Left hindlimb (tissue), 1 donor: ENCODE measurements around the gene SLCO2B1.

Experiments used
- DNase-seq: peaks from one replicate; pipeline ENCODE4 v3.0.0-alpha.2; 2018

The SLCO2B1 gene

DNA sequence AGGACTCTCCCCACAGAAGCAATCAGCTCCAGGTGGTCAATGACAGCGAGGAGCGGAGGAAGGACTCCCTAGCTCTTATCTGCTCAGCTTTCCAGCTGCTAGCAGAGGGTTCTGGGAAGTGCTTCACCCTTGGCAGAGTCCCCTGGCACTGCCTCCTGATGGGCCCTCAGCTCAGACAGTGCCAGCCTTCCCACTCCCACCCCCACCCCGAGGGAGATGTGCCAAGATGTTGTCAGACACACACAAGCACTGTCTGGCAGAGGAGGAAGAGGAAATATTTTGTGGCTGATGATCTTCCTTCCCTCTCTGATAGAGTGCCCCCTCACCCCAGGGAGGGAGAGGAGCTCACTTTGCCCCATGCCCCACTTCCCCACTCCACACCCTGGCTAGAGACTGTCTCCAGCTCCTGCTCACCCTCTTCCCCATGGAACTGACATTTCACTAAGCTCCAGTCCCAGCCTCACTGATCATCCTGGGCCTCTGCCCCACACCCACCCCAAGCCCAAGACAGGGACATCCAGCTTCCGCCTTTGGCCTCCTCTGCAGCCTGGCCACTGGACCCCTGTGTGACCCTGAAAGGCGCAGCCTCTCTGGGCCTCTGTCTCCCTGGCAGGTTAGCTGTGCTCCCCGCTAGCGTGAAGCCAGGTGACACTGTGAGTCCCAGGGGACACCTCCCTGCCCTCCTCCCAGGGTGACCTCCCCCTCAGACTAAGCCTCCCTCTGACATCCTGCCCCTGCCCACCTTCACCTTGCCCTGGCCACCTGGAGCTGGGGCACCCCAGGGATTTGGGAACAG lies 44.5 kb downstream of the SLCO2B1 start:
- peak; percentile 59 for DNase-seq

DNA sequence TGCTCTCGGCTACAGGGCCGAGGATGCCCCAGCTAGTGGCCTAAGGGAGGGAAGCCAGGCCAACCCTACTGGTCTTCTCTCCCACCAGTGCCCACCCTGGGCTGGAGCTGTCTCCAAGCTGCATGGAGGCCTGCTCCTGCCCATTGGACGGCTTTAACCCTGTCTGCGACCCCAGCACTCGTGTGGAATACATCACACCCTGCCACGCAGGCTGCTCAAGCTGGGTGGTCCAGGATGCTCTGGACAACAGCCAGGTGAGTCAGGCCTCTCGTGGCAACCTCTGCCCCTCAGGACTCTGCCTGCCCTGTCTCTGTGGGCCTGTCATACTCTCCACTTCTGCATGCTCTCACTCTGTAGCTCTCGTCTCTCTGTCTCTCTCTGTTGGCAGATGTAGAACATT lies 45.5 kb downstream of the SLCO2B1 start:
- no peak for DNase-seq

DNA sequence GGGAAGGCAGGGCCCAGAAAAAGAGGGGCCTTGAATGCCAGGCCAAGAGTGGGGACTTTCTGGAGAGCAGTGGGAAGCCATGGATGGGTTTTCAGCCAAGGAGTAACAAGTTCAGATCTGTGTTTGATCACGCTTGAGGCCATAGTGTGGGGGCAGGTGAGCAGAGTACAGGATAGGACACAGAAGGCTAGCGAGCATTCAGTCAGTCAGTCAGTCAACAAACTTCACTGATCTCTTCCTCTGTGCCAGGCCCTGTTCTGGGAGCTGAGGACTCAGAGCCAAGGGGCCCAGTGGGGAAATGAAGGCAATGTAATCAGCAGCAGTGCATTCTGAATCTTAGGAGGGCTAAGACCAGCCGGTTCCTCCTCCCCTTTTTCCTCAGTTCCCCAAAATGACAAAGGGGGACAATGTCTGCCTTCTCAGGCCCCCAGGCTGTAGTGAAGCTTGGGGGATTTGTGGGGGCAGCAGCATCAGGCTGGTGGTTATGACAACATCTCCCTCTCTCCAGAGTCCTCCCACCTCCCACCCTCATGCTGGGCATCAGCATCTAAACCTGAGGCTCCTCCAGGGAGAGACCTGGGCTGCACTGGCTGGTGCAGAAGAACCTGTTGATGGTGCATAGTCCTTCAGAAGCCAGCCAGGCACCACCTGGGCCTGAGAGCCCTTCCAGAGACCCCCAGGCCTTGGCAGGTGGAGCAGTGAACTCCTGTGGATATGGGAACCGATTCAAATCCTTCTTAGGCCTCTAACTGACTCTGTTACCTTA lies 46.8 kb downstream of the SLCO2B1 start:
- no peak for DNase-seq

DNA sequence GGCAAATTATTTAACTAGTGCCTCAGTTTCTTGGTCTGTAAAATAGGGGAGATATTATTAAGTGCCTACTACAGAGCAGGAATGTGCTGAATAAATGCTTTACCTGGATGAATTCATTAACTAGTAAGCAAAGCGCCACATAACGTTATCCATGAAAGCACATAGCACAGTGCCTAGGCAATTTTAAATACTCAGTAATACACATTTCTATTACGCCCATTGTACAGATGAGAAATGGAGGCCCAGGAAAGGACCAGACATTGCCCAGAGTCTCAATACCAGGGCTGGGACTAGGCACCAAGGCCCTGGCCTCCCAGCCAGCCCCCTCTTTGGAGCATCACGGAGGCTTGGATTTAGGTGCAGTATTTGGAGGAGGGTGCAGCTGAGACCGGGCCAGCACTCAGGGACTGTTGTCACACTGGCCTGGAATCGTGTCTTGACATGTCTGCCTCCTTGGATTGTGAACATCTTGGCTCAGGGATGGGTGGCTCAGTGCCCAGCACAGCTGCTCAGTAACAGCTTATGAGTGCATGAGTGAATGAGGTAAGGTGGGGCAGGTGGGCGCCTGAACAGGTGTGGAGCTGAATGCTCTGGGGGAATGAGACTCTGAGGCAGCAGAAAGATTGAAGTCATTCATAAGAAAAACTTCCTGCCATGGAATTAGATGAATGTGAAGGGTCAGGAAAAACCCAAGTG lies 47.5 kb downstream of the SLCO2B1 start:
- no peak for DNase-seq

DNA sequence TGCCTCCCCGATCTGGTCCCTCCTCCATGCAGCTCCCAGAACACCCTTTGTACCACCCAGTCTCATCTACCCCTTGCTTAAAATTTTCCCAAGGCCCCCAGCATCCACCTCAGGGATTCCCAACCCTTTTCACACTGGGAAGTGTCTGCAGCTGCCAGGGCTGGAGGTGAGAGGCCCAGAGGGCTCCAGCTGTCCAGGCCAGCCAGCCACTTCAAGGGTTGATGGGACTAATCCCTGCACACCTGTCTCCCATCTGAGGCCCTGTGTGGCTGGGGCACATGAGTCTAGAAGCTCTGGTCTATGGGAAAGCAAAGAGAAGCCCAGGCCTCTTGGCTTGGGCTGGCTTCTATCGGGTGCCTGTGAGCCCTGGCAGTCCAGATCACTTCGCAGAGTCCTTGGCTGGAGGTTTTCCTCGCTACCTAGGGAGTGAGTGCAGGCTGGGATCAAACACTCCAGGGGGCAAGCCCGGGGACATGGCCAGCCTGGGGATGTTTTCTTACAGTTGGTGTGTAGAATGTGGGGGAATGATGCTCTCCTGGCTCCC lies 48.6 kb downstream of the SLCO2B1 start:
- no peak for DNase-seq

DNA sequence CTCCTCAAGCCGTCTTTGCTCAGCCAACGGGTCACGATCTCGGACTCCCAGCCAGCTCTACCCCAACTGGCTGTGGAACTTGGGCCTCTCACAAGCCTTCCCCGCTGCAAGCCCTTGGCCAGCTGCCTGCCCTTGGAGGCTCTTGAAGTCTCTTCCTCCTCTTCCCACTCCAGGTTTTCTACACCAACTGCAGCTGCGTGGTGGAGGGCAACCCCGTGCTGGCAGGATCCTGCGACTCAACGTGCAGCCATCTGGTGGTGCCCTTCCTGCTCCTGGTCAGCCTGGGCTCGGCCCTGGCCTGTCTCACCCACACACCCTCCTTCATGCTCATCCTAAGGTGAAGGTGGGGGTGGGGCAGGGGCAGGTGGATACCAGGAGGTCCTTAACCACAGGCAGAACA lies 49.1 kb downstream of the SLCO2B1 start:
- DNase-seq: no peak

DNA sequence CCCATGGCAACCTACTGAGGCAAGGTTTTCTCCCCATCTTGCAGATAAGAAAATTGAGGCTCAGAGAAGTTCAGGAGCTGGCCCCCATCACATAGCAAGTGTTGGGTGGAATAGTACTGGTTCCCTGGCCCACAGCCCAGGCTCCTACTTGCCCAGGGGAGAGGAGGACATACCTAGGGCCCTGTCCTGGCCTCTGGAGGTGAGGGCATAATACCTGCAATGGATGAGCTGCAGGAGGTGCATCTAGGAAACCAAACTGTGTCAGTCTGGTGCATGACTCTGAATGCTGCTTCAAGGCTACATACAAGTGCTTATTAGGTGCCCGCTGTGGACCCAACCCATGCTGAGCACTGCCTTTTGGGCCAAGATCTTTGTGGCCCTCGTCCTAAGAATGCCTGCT lies 49.6 kb downstream of the SLCO2B1 start:
- no peak for DNase-seq

DNA sequence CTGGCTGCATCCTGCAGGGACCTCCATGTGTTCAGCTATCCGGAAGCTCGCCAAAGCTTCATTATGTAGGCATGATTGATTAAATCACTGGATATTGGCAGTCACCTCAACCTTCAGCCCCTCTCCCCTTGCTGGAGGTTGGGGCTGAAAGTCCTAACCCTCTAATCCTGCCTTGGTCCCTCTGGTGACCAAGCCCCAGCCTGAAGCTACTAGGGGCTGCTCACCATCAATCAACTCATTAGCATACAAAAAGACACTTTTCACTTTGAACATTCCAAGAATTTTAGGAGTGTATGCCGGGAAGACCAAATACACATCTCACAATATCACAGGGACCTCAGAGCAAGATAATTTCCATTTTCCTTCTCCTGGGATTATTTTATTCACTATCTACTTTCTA lies 50.9 kb downstream of the SLCO2B1 start:
- DNase-seq: no peak

DNA sequence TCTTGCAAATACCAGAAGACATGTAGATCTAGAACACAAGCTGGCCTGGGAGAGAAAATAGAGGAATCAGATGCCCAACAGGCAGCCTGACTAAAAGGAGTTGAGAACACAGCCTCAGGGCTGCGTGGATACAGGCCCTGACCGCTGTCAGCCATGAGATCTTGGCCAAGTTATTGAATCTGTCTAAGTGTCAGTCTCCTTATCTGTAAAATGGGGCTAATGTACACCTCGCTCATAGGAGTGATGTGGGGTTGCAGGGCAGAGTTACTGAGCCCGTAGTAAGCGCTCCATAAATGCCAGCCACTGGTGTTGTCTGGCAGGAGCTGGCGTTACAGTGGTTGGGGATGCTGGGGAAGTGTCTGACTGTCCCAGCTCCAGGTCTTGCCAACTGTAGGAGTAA lies 51.3 kb downstream of the SLCO2B1 start:
- DNase-seq: no peak

DNA sequence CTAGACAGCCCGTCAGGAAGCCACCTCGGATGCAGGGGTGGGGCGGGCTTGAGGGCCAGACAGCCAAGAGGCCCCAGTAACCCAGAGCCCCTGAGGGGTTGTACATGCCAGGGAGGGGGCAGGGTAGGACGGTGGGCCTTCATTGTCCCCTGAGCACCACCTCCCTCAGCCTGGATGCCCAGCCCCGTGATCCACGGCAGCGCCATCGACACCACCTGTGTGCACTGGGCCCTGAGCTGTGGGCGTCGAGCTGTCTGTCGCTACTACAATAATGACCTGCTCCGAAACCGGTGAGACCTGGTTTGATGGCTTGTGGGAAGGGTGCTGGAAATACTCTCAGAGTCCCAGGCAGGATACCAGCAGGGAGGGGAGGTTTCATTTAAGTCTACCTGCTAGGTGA lies 52.2 kb downstream of the SLCO2B1 start:
- no peak for DNase-seq

DNA sequence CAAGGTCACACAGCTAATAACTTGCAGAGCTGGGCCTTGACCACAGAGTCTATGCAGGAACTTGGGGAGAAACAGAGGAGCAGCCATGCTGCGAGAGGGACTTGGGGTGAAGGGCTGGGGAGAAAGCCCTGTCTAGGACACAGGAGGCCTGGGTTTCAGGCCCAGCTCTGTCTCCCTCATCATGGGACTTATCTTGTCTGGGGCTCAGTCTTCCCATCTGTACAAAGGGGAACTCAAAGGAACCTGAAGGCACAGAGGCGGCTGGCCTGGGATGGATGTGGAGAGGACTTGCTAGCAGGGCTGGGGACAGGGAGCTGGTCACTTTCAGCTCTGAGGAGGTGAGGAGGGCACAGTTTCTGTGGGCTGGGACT lies 52.7 kb downstream of the SLCO2B1 start:
- DNase-seq: no peak

DNA sequence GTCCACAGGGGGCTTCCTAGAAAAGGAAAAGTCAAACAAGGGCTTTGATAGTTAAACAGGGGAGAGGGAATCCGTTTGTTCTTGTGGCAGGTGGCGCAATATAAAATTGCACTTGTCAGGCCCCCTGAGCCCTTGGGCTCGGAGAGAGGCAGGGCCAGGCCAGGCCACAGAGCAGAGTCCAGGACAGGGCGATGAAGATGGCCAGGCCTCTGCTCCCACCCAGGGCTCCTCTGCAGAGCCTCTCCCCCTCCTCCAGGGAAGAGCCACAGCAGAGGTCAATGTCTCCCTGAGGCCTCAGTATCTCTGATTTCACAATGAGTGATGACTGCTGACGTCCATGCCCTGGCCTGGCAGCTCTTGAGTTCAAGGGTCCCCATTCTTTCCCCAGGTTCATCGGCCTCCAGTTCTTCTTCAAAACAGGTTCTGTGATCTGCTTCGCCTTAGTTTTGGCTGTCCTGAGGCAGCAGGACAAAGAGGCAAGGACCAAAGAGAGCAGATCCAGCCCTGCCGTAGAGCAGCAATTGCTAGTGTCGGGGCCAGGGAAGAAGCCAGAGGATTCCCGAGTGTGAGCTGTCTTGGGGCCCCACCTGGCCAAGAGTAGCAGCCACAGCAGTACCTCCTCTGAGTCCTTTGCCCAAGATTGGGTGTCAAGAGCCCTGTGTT lies 53.2 kb downstream of the SLCO2B1 start:
- no peak for DNase-seq

DNA sequence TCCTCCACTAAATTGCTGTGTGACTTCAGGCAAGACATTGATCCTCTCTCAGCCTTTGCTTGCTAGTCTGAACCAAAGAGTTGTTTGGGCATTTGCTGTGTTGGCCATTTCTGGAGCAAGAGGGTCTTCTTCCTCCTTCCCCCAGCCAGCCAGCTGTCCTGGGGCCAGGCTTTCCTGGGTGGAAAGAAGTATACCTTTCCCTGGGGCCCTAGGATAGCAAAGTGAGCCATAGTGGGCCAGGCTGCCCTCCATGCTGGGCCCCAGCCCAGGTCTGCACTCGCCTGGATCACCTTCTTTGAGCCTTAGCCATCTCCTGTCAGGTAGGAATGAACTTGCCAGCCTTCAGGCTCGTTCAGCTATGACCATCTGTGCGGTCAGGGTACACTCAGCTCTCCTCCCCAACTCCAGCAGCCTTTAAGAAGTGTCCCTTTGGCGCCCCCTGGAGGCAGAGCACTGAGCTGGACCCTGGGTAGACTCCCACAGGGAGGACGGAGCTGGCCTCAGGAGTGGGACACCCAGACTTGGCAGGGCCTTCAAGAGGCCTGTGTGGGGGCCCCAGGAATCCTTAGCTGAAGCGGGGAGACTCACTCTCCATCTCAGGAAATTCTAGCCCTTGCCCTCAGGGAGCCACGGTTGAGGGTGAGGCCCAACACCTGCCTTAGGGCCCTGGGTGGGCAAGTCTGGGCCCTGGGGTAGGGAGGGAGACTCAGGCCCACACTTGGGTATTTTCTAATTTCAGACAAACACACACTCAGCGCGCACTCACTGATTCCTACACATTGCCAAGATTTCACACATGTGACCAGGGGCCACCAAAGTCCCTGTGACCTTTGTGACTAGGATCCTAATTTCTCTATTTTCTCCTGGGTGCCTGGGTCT lies 54.0 kb downstream of the SLCO2B1 start:
- DNase-seq: peak; percentile 81

DNA sequence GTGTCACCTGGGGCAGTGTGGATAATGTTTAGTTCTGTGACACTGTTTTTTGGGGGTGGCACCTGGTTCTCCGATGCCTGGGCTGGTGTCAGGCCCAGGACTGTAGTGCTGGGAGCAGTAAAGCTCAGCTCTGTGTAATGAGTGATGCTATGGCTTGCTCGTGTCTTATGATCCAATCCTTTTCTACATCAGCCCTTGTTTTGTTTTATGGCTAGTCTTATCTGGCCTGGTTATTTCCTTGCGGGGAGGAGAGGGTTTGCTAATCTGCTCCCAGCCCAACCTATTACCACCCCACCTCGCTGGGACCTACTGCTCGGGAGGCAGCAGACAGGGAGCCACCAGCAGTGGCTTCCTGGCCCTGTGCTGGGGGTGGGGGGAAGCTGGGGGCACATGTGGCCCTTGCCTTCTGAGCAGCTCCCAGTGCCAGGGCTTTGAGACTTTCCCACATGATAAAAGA lies 54.7 kb downstream of the SLCO2B1 start:
- no peak for DNase-seq

DNA sequence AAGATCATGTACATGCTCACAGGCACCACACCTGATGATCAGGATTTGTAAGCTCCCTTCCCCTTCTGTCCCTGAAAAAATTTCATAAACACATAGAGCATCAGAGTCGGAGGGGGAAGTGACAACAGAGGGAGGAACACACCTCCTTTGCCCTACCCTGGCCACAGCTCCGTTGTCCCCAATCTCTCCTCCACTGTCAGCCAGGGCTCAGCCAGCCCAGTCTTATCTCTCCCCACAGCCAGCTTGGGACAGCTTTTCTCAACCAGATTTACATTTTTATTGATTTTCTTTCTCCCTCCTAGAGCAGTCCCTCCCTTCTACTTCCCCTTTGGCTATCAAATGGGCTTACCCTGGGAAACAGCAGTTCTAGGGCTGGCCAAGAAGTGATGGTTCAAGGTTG lies 57.5 kb downstream of the SLCO2B1 start:
- no peak for DNase-seq

DNA sequence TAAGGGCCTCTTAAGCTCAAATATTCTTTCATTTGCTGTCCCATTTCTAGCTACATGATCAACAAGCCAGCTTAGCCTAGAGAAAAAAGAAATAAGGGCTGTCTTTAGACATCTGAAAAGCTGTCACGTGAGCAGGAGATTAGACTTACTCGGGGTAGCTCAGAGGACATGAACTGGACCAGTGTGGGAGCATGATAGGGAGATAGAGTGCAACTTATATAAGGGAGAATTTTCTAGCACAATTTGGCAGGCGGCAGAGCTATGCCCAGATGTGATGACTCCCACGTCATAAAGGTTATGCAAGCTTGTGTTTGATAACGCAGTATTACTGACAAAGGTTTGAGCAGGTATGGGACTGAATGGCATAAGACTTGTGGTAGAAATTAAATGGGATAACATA lies 61.5 kb downstream of the SLCO2B1 start:
- DNase-seq: no peak

DNA sequence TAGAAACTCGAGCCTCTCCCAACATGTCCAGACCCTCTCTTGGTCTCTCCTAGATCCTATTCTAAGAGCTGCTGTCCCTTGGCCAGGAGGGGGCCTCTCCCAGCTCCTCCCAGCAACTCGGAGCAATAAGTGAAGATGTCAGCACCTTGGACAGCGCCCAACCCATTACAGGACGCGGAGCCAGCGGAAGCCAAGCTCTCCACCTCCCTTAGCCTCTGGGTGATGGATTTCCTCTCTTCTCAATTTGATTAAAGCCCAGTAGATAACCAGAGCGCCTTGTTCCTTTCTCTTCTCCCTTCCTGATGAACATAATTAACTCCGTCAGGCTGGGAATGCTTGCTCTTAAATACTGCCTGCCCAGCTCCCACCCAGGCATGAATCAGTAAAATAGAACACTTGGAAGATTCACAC lies 63.5 kb downstream of the SLCO2B1 start:
- peak; percentile 74 for DNase-seq

DNA sequence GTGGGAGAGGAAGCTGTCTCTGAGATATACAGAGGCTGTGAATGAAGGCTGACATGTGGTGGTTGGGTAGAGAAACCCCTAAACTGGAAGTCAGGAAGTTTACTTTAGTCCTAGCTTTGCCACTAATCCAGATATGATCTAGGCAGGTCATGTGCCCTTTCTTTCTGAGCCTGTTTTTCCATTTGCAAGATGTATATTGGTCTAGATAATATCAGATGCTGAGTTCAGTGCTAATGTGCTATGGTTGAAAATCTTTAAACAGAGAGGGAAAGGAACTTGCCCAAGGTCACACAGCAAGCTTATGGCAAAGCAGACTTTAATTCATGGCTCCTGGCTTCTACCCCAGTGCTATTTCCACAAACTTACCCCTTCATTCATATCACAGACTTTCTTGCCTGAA lies 63.9 kb downstream of the SLCO2B1 start:
- DNase-seq: no peak

DNA sequence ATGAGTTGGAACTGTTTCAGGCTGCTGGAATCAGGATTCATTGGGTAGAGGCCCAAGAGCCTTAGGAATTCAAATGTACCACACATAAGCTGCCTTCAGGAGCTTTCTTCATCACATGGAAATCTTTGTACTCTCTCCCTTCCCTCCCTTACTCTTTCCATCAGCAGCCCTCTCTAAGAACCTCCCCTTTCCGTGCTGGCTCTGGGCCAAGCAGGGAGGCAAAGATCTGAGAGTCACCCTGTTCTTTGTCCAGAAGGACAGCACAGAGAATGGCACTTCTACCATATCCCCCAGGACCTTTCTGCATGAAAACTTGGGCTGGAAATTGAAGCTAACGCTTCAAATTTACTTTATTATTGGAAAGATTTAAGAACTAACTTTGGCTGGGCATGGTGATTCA lies 69.0 kb downstream of the SLCO2B1 start:
- DNase-seq: no peak

DNA sequence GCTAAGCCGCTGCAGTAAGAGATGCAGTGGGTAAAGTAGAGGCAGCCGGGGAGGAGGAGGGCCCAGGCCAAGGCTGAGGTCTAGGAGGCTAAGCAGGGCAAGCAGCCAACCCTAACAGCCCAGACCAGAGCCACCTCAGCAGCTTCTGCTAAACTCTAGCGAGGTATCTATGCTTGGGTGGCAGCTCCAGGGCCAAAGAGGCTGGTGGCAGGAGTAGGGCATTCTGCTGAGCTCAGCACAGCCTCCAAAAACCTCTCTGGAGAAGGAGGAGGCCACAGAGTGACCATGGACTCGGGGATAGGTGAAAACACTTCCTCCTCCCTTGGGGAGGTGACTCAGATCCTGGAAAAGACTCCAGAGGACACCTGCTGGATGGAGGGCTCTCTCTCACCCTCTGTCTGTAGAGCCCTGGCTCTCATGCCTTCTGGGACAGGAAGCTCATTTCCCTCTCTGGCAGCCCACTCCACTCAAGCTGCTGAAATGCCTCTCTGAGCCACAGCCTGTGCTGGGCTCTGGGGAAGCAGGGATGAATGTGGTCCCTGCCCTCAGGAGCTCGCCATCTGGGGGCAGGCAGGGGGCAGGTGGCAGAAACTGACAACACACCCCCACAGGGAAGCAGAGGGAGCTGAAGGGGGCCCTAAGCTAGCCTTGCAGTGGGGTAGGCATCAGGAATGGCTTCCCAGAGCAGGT lies 73.2 kb downstream of the SLCO2B1 start:
- no peak for DNase-seq

DNA sequence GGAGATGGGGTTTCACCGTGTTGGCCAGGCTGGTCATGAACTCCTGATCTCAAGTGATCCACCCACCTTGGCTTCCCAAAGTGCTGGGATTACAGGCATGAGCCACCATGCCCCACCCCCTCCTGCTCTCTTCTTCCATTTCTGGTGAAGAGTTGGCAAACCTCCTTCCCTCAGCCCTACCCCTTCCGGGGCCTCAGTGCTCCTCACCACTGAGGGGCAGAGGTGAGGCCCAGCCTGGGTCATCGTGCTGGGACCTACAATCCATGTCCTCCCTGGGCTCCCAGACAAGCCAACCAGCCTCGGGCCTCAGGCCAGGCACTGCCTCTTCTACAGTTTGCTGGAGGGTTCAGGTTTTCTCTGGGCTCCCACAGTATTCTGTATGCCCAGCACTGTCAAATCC lies 74.9 kb downstream of the SLCO2B1 start:
- no peak for DNase-seq
